Panc1 (cell line): ENCODE data around the gene NACA2. TPM values are rescaled to one million over a fixed set of nuclear protein-coding genes. Genes with fewer than 3 reads are reported as not detected.

Experiments used
- ATAC-seq: fragments of 200-7000 bp; cut with Tn5 transposase; 2 replicates; pipeline ENCODE4 v1.9.1; 2020; ENCODE audit warnings: mild to moderate bottlenecking, moderate library complexity
- BruUV-seq: library from RNA; stranded (reverse); fragments of 400-500 nt; replicated peaks from 2 replicates; lab custom pipeline; 2021; lab: Mats Ljungman, UMichigan
- CTCF ChIA-PET: fragments of 300-600 bp; sonication (Branson Sonifier 250); formaldehyde crosslinking; loops from one replicate; lab custom pipeline; 2022; ENCODE audit warnings: antibody characterized with exemption; lab: Charles Lee
- POLR2A ChIA-PET: fragments of 300-600 bp; sonication (Branson Sonifier 250); formaldehyde crosslinking; loops from one replicate; lab custom pipeline; 2022; ENCODE audit warnings: antibody characterized with exemption; lab: Charles Lee
- DNase-seq: peaks from one replicate; pipeline ENCODE4 v3.0.0-alpha.2; 2010; ENCODE audit warnings: low read depth, low spot score
- H3K27ac ChIP-seq: 2 replicates; pipeline ENCODE4 v1.5.1; 2011; ENCODE audit warnings: mild to moderate bottlenecking, low read length, inconsistent platforms
- H3K27me3 ChIP-seq: fragments of 200-500 bp; sonication (Bioruptor generic); 2 replicates; pipeline ENCODE4 v1.6.0; 2014; ENCODE audit warnings: low read length, inconsistent platforms; ENCODE audit not compliant: control insufficient read depth, insufficient read depth
- H3K36me3 ChIP-seq: fragments of 200-500 bp; sonication (Bioruptor generic); 2 replicates; pipeline ENCODE4 v1.5.1; 2014; ENCODE audit warnings: inconsistent platforms, mild to moderate bottlenecking, low read length, moderate library complexity; ENCODE audit not compliant: control insufficient read depth, insufficient read depth
- H3K4me1 ChIP-seq: 2 replicates; pipeline ENCODE4 v1.5.1; 2011; ENCODE audit warnings: inconsistent platforms, mild to moderate bottlenecking, low read length, moderate library complexity; ENCODE audit not compliant: control insufficient read depth, insufficient read depth
- H3K4me3 ChIP-seq, 2 experiments: 2 replicates each; pipeline ENCODE4 v1.5.1; 2011 to 2012; ENCODE audit warnings: low read depth in 2 of 2, low read length in 2 of 2, mild to moderate bottlenecking in 2 of 2, inconsistent platforms in 1 of 2, moderate library complexity in 1 of 2
- H3K9me3 ChIP-seq: fragments of 200-500 bp; sonication (Bioruptor generic); 2 replicates; pipeline ENCODE4 v1.5.1; 2014; ENCODE audit warnings: low read depth, mild to moderate bottlenecking, inconsistent platforms, low read length, moderate library complexity; ENCODE audit not compliant: control insufficient read depth, insufficient read depth
- POLR2AphosphoS5 ChIP-seq: IDR thresholded peaks from 2 replicates; pipeline ENCODE4 v1.6.1; 2012; ENCODE audit warnings: mild to moderate bottlenecking, low read depth, low read length, moderate library complexity
- SIN3A ChIP-seq: IDR thresholded peaks from 2 replicates; pipeline ENCODE4 v1.6.1; 2012; ENCODE audit warnings: low read depth, mild to moderate bottlenecking, low read length, moderate library complexity, borderline replicate concordance; ENCODE audit not compliant: insufficient read depth
- TCF7L2 ChIP-seq: IDR thresholded peaks from 2 replicates; pipeline ENCODE4 v1.6.1; 2011; ENCODE audit warnings: mild to moderate bottlenecking, low read depth, low read length, inconsistent platforms
- in situ Hi-C: cut with HindIII; loops from 2 replicates; pipeline ENCODE4 v1.10.0; 2016; ENCODE audit warnings: low sequenced_read_pairs, low pct_unique_long_range_greater_than_20kb
- intact Hi-C: fragments of 100-400 bp; cut with micrococcal nuclease; formaldehyde crosslinking; loops from one replicate; pipeline ENCODE4 v1.10.0; 2022; ENCODE audit not compliant: unreplicated experiment
- total RNA-seq: library from RNA; stranded (reverse); gene quantifications from one replicate; pipeline ENCODE4 v1.2.1, GENCODE V29; 2021; ENCODE audit not compliant: unreplicated experiment
- TF ChIP-seq, protein P1 (sequence below): fragments of 450-650 bp; IDR thresholded peaks from 2 replicates; pipeline ENCODE4 v1.5.1; 2017; ENCODE audit warnings: mild to moderate bottlenecking
- TF ChIP-seq, protein P2 (sequence below), 2 experiments: IDR thresholded peaks; 2 replicates each; pipeline ENCODE4 v1.6.1; 2011 to 2012; ENCODE audit warnings: low read depth in 2 of 2, control low read depth in 1 of 2, low read length in 1 of 2, mild to moderate bottlenecking in 1 of 2, moderate library complexity in 1 of 2; ENCODE audit not compliant: insufficient read depth in 1 of 2

NACA2 gene
- total RNA-seq, 1 experiment from 2014 or later: not detected

DNA sequence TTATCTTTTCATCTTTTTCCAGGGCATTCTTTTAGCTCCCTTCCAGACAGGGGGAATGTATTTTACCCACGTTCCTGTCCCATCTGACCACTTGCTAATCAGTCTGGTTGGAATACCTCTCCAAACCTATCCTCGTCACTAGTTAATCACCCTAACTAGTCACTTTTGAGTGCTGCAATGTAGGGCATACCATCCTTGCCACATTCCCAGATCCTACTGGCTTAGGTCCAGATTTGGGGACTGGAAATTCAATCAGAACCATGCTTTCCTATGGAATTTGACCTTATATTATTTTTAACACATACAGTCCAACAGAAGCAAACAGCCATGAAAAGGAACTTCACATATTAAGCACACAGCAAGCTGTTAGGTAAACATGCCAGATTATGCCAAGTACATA, 29.7 kb downstream of the NACA2 start:
- CTCF ChIA-PET: no interaction called here
- Histone ChIP-seq H3K36me3 (no peaks in the 10 kb centered on the region), H3K4me1 (peaks cover 7% of the 10 kb centered on the region; the same call in 1 of the 2 replicates), H3K27ac (no peak overlapping the region), H3K4me3 (no peak overlapping the region), H3K9me3 (no peaks in the 10 kb centered on the region), H3K27me3 (no peaks in the 10 kb centered on the region)
- in situ Hi-C loops: no loop called here
- no TSS peak for BruUV-seq
- intact Hi-C loops: no loop called here
- DNase-seq (no peak), ATAC-seq (no peak)
- POLR2A ChIA-PET: no interaction called here
- TF ChIP-seq, protein P1, sequence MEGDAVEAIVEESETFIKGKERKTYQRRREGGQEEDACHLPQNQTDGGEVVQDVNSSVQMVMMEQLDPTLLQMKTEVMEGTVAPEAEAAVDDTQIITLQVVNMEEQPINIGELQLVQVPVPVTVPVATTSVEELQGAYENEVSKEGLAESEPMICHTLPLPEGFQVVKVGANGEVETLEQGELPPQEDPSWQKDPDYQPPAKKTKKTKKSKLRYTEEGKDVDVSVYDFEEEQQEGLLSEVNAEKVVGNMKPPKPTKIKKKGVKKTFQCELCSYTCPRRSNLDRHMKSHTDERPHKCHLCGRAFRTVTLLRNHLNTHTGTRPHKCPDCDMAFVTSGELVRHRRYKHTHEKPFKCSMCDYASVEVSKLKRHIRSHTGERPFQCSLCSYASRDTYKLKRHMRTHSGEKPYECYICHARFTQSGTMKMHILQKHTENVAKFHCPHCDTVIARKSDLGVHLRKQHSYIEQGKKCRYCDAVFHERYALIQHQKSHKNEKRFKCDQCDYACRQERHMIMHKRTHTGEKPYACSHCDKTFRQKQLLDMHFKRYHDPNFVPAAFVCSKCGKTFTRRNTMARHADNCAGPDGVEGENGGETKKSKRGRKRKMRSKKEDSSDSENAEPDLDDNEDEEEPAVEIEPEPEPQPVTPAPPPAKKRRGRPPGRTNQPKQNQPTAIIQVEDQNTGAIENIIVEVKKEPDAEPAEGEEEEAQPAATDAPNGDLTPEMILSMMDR: no peak
- no peak for TF ChIP-seq TCF7L2
- TF ChIP-seq, protein P2, sequence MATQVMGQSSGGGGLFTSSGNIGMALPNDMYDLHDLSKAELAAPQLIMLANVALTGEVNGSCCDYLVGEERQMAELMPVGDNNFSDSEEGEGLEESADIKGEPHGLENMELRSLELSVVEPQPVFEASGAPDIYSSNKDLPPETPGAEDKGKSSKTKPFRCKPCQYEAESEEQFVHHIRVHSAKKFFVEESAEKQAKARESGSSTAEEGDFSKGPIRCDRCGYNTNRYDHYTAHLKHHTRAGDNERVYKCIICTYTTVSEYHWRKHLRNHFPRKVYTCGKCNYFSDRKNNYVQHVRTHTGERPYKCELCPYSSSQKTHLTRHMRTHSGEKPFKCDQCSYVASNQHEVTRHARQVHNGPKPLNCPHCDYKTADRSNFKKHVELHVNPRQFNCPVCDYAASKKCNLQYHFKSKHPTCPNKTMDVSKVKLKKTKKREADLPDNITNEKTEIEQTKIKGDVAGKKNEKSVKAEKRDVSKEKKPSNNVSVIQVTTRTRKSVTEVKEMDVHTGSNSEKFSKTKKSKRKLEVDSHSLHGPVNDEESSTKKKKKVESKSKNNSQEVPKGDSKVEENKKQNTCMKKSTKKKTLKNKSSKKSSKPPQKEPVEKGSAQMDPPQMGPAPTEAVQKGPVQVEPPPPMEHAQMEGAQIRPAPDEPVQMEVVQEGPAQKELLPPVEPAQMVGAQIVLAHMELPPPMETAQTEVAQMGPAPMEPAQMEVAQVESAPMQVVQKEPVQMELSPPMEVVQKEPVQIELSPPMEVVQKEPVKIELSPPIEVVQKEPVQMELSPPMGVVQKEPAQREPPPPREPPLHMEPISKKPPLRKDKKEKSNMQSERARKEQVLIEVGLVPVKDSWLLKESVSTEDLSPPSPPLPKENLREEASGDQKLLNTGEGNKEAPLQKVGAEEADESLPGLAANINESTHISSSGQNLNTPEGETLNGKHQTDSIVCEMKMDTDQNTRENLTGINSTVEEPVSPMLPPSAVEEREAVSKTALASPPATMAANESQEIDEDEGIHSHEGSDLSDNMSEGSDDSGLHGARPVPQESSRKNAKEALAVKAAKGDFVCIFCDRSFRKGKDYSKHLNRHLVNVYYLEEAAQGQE (IDR thresholded peaks at IDR 0.05; ENCODE audit: insufficient read depth in 1 of 2, low read depth in 2 of 2, low read length in 1 of 2): no peak
- no peak for TF ChIP-seq POLR2AphosphoS5
- no peak for TF ChIP-seq SIN3A

DNA sequence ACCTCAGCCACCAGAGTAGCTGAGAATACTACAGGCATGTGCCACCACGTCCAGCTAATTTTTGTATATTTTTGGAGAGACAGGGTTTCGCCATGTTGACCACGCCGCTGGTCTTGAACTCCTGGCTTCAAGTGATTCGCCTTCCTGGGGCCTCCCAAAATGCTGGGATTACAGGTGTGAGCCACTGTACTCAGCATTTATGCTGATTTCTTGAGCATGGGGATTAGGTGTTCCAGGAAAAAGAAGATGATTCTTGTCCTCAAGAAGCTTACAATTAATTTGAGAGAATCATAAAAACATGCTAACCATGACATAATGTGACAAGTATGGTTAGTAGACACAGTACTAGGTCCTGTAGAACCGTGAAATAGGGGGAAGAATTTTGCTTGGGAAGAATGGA, 30.9 kb downstream of the NACA2 start:
- ChIA-PET POLR2A (no interaction called here), CTCF (interaction anchor here (0.7 kb wide), 1 partner anchor 54 kb away, joined by 7 read pairs; no protein-coding TSS in a partner anchor)
- Histone ChIP-seq H3K9me3 (no peaks in the 10 kb centered on the region), H3K27me3 (no peaks in the 10 kb centered on the region), H3K4me3 (no peak overlapping the region), H3K4me1 (peaks cover 10% of the 10 kb centered on the region; the same call in 1 of the 2 replicates), H3K36me3 (no peaks in the 10 kb centered on the region), H3K27ac (no peak overlapping the region)
- ATAC-seq: no peak
- intact Hi-C loops: no loop called here
- no peak for DNase-seq
- BruUV-seq: no TSS peak
- in situ Hi-C loops: no loop called here
- no peak for TF ChIP-seq POLR2AphosphoS5
- TF ChIP-seq, protein P2 (IDR thresholded peaks at IDR 0.05; ENCODE audit: insufficient read depth in 1 of 2, low read depth in 2 of 2, low read length in 1 of 2): no peak
- TF ChIP-seq, protein P1: no peak
- no peak for TF ChIP-seq SIN3A
- TF ChIP-seq TCF7L2: no peak
